ENCODE data around the gene PROZ.

Gene PROZ

GRCh38 chr13:113140677-113141600 lies 17.5 kb upstream of the PROZ start:
- H3K27me3 ChIP-seq (ENCODE audit: control insufficient read depth, insufficient read depth, low read length): no peaks in the 10 kb centered on the region
- H3K4me1 ChIP-seq (ENCODE audit: control insufficient read depth, insufficient read depth, low read length): no peaks in the 10 kb centered on the region
- H3K4me3 ChIP-seq (ENCODE audit: low read length): no peak overlapping the region
- H3K27ac ChIP-seq (ENCODE audit: low read depth, low read length): no peak overlapping the region
- H3K36me3 ChIP-seq (ENCODE audit: control insufficient read depth, insufficient read depth, low read length): no peaks in the 10 kb centered on the region
- H3K9ac ChIP-seq (ENCODE audit: low read length): no peak overlapping the region

- Histone ChIP-seq H3K36me3 (ENCODE audit: control insufficient read depth, insufficient read depth, low read length) (no peaks in the 10 kb centered on the region), H3K9ac (ENCODE audit: low read length) (no peak overlapping the region), H3K4me1 (ENCODE audit: control insufficient read depth, insufficient read depth, low read length) (no peaks in the 10 kb centered on the region), H3K27ac (ENCODE audit: low read depth, low read length) (no peak overlapping the region), H3K27me3 (ENCODE audit: control insufficient read depth, insufficient read depth, low read length) (no peaks in the 10 kb centered on the region), H3K4me3 (ENCODE audit: low read length) (no peak overlapping the region)
These were observed 16.9 kb upstream of the PROZ start for GRCh38 chr13:113141601-113141970.

DNA sequence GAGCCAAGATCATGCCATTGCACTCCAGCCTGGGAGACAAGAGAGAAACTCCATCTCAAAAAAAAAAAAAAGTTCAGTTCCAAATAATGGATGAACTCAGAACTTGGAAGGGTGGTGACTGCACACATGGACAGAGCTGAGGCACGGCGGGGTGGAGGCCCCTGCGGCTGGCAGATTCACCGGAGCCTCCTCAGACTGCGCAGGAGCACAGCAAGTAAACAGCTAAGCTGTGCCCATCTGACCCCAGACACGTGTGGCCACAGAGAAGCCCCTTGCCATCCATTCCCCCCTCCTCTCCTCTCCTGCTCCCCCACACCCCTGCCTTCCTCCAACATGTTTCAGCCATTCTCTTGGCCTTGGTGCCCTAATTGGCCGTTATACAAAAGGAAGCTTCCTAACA lies 15.6 kb upstream of the PROZ start:
- Histone ChIP-seq H3K4me1 (ENCODE audit: control insufficient read depth, insufficient read depth, low read length) (no peaks in the 10 kb centered on the region), H3K9ac (ENCODE audit: low read length) (no peak overlapping the region), H3K36me3 (ENCODE audit: control insufficient read depth, insufficient read depth, low read length) (no peaks in the 10 kb centered on the region), H3K27ac (ENCODE audit: low read depth, low read length) (no peak overlapping the region), H3K4me3 (ENCODE audit: low read length) (no peak overlapping the region), H3K27me3 (ENCODE audit: control insufficient read depth, insufficient read depth, low read length) (no peaks in the 10 kb centered on the region)

DNA sequence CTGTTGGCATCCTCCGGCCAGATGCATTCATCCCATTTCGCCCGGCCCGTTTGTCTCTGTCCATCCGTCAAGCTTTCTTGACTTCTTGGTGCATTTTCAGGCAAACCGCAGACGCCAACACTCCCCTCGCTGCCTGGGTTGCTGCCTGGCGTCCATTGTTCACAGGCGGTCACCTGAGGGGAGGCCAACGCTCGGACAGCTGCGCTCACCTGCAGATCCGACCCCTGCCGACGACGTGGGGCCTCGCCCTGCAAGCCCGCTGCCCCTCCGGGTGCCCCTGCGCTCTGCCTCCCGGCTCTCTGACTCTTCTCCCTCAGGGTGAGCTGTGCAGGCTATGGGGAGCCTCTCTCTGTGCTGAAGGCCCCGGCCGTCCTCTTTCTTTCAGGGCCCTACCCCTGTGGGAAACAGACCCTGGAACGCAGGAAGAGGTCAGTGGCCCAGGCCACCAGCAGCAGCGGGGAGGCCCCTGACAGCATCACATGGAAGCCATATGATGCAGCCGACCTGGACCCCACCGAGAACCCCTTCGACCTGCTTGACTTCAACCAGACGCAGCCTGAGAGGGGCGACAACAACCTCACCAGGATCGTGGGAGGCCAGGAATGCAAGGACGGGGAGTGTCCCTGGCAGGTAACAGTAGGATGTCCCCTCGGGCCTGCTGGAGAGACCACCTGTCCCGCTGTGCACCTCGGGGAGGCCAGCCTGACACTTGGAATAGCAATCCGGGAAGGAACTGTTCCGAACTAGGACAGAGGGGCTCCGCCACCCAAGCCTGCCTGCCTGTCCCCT lies 14.8 kb upstream of the PROZ start:
- no peaks in the 10 kb centered on the region for H3K4me1 ChIP-seq (ENCODE audit: control insufficient read depth, insufficient read depth, low read length)
- no peak overlapping the region for H3K27ac ChIP-seq (ENCODE audit: low read depth, low read length)
- H3K9ac ChIP-seq (ENCODE audit: low read length): no peak overlapping the region
- no peaks in the 10 kb centered on the region for H3K36me3 ChIP-seq (ENCODE audit: control insufficient read depth, insufficient read depth, low read length)
- H3K27me3 ChIP-seq (ENCODE audit: control insufficient read depth, insufficient read depth, low read length): no peaks in the 10 kb centered on the region
- H3K4me3 ChIP-seq (ENCODE audit: low read length): no peak overlapping the region

- no peak overlapping the region for H3K9ac ChIP-seq (ENCODE audit: low read length)
- H3K36me3 ChIP-seq (ENCODE audit: control insufficient read depth, insufficient read depth, low read length): no peaks in the 10 kb centered on the region
- no peak overlapping the region for H3K27ac ChIP-seq (ENCODE audit: low read depth, low read length)
- H3K4me1 ChIP-seq (ENCODE audit: control insufficient read depth, insufficient read depth, low read length): no peaks in the 10 kb centered on the region
- no peaks in the 10 kb centered on the region for H3K27me3 ChIP-seq (ENCODE audit: control insufficient read depth, insufficient read depth, low read length)
- no peak overlapping the region for H3K4me3 ChIP-seq (ENCODE audit: low read length)
These were observed 14.2 kb upstream of the PROZ start for GRCh38 chr13:113144255-113144629.

- no peaks in the 10 kb centered on the region for H3K27me3 ChIP-seq (ENCODE audit: control insufficient read depth, insufficient read depth, low read length)
- no peaks in the 10 kb centered on the region for H3K4me1 ChIP-seq (ENCODE audit: control insufficient read depth, insufficient read depth, low read length)
- no peak overlapping the region for H3K9ac ChIP-seq (ENCODE audit: low read length)
- H3K27ac ChIP-seq (ENCODE audit: low read depth, low read length): no peak overlapping the region
- H3K4me3 ChIP-seq (ENCODE audit: low read length): no peak overlapping the region
- H3K36me3 ChIP-seq (ENCODE audit: control insufficient read depth, insufficient read depth, low read length): no peaks in the 10 kb centered on the region
These were observed 13.0 kb upstream of the PROZ start for GRCh38 chr13:113145496-113145895.

- no peaks in the 10 kb centered on the region for H3K4me1 ChIP-seq (ENCODE audit: control insufficient read depth, insufficient read depth, low read length)
- H3K36me3 ChIP-seq (ENCODE audit: control insufficient read depth, insufficient read depth, low read length): no peaks in the 10 kb centered on the region
- H3K9ac ChIP-seq (ENCODE audit: low read length): no peak overlapping the region
- H3K27me3 ChIP-seq (ENCODE audit: control insufficient read depth, insufficient read depth, low read length): no peaks in the 10 kb centered on the region
- H3K4me3 ChIP-seq (ENCODE audit: low read length): no peak overlapping the region
- H3K27ac ChIP-seq (ENCODE audit: low read depth, low read length): no peak overlapping the region
These were observed 12.4 kb upstream of the PROZ start for GRCh38 chr13:113145911-113146598.

GRCh38 chr13:113146750-113147149 lies 11.7 kb upstream of the PROZ start:
- no peaks in the 10 kb centered on the region for H3K36me3 ChIP-seq (ENCODE audit: control insufficient read depth, insufficient read depth, low read length)
- H3K27me3 ChIP-seq (ENCODE audit: control insufficient read depth, insufficient read depth, low read length): no peaks in the 10 kb centered on the region
- no peaks in the 10 kb centered on the region for H3K4me1 ChIP-seq (ENCODE audit: control insufficient read depth, insufficient read depth, low read length)
- H3K4me3 ChIP-seq (ENCODE audit: low read length): no peak overlapping the region
- no peak overlapping the region for H3K27ac ChIP-seq (ENCODE audit: low read depth, low read length)
- H3K9ac ChIP-seq (ENCODE audit: low read length): no peak overlapping the region

DNA sequence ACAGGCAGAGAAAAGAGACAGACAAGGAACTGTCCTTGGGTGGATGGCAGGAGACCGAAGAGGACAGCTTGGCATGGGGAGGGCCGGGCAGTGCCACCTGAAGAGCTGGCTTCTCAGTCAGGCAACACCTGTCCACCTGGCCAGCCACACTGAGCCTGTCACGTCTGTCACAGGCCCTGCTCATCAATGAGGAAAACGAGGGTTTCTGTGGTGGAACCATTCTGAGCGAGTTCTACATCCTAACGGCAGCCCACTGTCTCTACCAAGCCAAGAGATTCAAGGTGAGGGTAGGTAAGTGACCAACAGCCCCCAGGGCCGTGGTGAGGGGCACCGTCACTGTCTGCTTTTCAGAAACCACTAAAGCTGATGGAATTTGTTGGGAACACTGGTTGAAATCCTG lies 11.2 kb upstream of the PROZ start:
- H3K27me3 ChIP-seq (ENCODE audit: control insufficient read depth, insufficient read depth, low read length): no peaks in the 10 kb centered on the region
- no peak overlapping the region for H3K9ac ChIP-seq (ENCODE audit: low read length)
- no peak overlapping the region for H3K4me3 ChIP-seq (ENCODE audit: low read length)
- no peak overlapping the region for H3K27ac ChIP-seq (ENCODE audit: low read depth, low read length)
- no peaks in the 10 kb centered on the region for H3K36me3 ChIP-seq (ENCODE audit: control insufficient read depth, insufficient read depth, low read length)
- no peaks in the 10 kb centered on the region for H3K4me1 ChIP-seq (ENCODE audit: control insufficient read depth, insufficient read depth, low read length)

GRCh38 chr13:113148407-113148806 lies 10.0 kb upstream of the PROZ start:
- H3K36me3 ChIP-seq (ENCODE audit: control insufficient read depth, insufficient read depth, low read length): no peaks in the 10 kb centered on the region
- peaks cover 2% of the 10 kb centered on the region for H3K4me1 ChIP-seq (ENCODE audit: control insufficient read depth, insufficient read depth, low read length)
- H3K4me3 ChIP-seq (ENCODE audit: low read length): no peak overlapping the region
- no peaks in the 10 kb centered on the region for H3K27me3 ChIP-seq (ENCODE audit: control insufficient read depth, insufficient read depth, low read length)
- no peak overlapping the region for H3K9ac ChIP-seq (ENCODE audit: low read length)
- H3K27ac ChIP-seq (ENCODE audit: low read depth, low read length): no peak overlapping the region

- Histone ChIP-seq H3K4me1 (ENCODE audit: control insufficient read depth, insufficient read depth, low read length) (peaks cover 3% of the 10 kb centered on the region), H3K4me3 (ENCODE audit: low read length) (no peak overlapping the region), H3K9ac (ENCODE audit: low read length) (no peak overlapping the region), H3K27me3 (ENCODE audit: control insufficient read depth, insufficient read depth, low read length) (no peaks in the 10 kb centered on the region), H3K27ac (ENCODE audit: low read depth, low read length) (no peak overlapping the region), H3K36me3 (ENCODE audit: control insufficient read depth, insufficient read depth, low read length) (no peaks in the 10 kb centered on the region)
These were observed 9.4 kb upstream of the PROZ start for GRCh38 chr13:113148940-113149503.

Measured in rectal smooth muscle tissue (tissue), 1 donor.